Transverse colon (tissue), 3 donors: ENCODE measurements around the gene GPRIN3.
A peak's percentile ranks its signal among the peaks of the same experiment; 100 is the strongest.

Source experiments
- CTCF ChIP-seq, 5 experiments: fragments of 200-600 bp in 3 of 5; fragments of 450-650 bp in 2 of 5; sonication (generic) in 3 of 5; IDR thresholded peaks; 1 replicate in 2 of 5; 2 replicates in 3 of 5; pipeline ENCODE4 v1.5.1; 2016 to 2017; ENCODE audit warnings: antibody characterized with exemption in 5 of 5, inconsistent platforms in 3 of 5, mild to moderate bottlenecking in 2 of 5, moderate library complexity in 1 of 5
- POLR2A ChIP-seq: fragments of 450-650 bp; IDR thresholded peaks from one replicate; pipeline ENCODE4 v1.6.1; 2016; ENCODE audit warnings: antibody characterized with exemption, mild to moderate bottlenecking, moderate library complexity

- TF ChIP-seq CTCF (IDR thresholded peaks at IDR 0.05) (peak; percentile 73 to 87 (median 81)), POLR2A (no peak)
Measured at GRCh38 chr4:89254847-89255246, 52.8 kb downstream of the GPRIN3 start.
